Gastroesophageal sphincter (tissue), 4 donors: ENCODE results near the gene AGBL2. TPM values are rescaled to one million over a fixed set of nuclear protein-coding genes. Genes with fewer than 3 reads are reported as not detected.
"Not testable (repeated sequence)": the region's sequence is repeated elsewhere in the genome, so short reads cannot be mapped to it uniquely, and the experiment has no call there.

ENCODE experiments used
- ATAC-seq: fragments of 150-250 bp; one replicate; pipeline ENCODE4 v1.9.1; 2016; ENCODE audit warnings: mild to moderate bottlenecking, moderate library complexity
- H3K27ac ChIP-seq, 4 donors: fragments of 200-600 bp; sonication (generic) in 3 of 4; 1 replicate in 3 of 4; 2 replicates in 1 of 4; pipeline ENCODE4 v1.5.1; 2016 to 2019
- H3K27me3 ChIP-seq: fragments of 200-600 bp; sonication (generic); one replicate; pipeline ENCODE4 v1.5.1; 2019
- H3K36me3 ChIP-seq, 2 donors: fragments of 200-600 bp; sonication (generic); one replicate each; pipeline ENCODE4 v1.5.1; 2019; ENCODE audit warnings: control low read depth in 1 of 2
- H3K4me1 ChIP-seq, 3 donors: fragments of 200-600 bp; sonication (generic); 1 replicate in 2 of 3; 2 replicates in 1 of 3; pipeline ENCODE4 v1.5.1; 2016 to 2019; ENCODE audit warnings: control low read depth in 2 of 3
- H3K4me3 ChIP-seq, 2 donors: fragments of 200-600 bp; sonication (generic); one replicate each; pipeline ENCODE4 v1.5.1; 2019; ENCODE audit warnings: mild to moderate bottlenecking in 1 of 2, moderate library complexity in 1 of 2
- H3K9me3 ChIP-seq, 3 donors: fragments of 200-600 bp; sonication (generic); one replicate each; pipeline ENCODE4 v1.5.1; 2017 to 2019; ENCODE audit warnings: control low read depth in 2 of 3
- CTCF ChIP-seq, 4 experiments: fragments of 200-600 bp in 2 of 4; fragments of 450-650 bp in 2 of 4; sonication (generic) in 1 of 4; IDR thresholded peaks; one replicate each; pipeline ENCODE4 v1.5.1; 2017 to 2019; ENCODE audit warnings: antibody characterized with exemption in 4 of 4, mild to moderate bottlenecking in 2 of 4, moderate library complexity in 2 of 4
- EP300 ChIP-seq: sonication (generic); formaldehyde crosslinking; IDR thresholded peaks from one replicate; pipeline ENCODE4 v1.6.1; 2017; ENCODE audit warnings: antibody characterized with exemption, mild to moderate bottlenecking
- POLR2A ChIP-seq, 2 donors: fragments of 450-650 bp; IDR thresholded peaks; one replicate each; pipeline ENCODE4 v1.6.1; 2017; ENCODE audit warnings: antibody characterized with exemption in 2 of 2, mild to moderate bottlenecking in 2 of 2, moderate library complexity in 1 of 2
- POLR2AphosphoS5 ChIP-seq: sonication (generic); formaldehyde crosslinking; IDR thresholded peaks from one replicate; pipeline ENCODE4 v1.6.1; 2017; ENCODE audit warnings: antibody characterized with exemption
- WGBS, 2 donors: methylation state at CpG; one replicate each; pipeline ENCODE4 v1.1.5; 2018; ENCODE audit warnings: low coverage in 1 of 2; 5-methylcytosine and 5-hydroxymethylcytosine counted together
- total RNA-seq, 4 donors: library from RNA; depleted of rRNA; stranded (reverse); fragments of >200 nt; gene quantifications; one replicate each; pipeline ENCODE4 v1.1.0, GENCODE V29; 2016

The AGBL2 gene
- total RNA-seq, 4 donors from 2014 or later = 0.81 to 2.3 (median 1.2) TPM; not detected in 1

GRCh38 chr11:47645500-47645899 lies 69.7 kb downstream of the AGBL2 start:
- Histone ChIP-seq H3K4me3 (no peak overlapping the region), H3K36me3 (no peaks in the 10 kb centered on the region), H3K9me3 (no peaks in the 10 kb centered on the region), H3K27me3 (no peaks in the 10 kb centered on the region), H3K27ac (no peak overlapping the region), H3K4me1 (peaks cover 5 to 24% (median 10%) of the 10 kb centered on the region in 3 donors)
- no peak for ATAC-seq
- TF ChIP-seq POLR2A (IDR thresholded peaks at IDR 0.05) (no peak), EP300 (no peak), CTCF (IDR thresholded peaks at IDR 0.05) (no peak), POLR2AphosphoS5 (no peak)
- WGBS, 2 donors = 61 to 80% methylated on average over 2 to 6 of the region's 6 CpGs

GRCh38 chr11:47642099-47642855 lies 72.9 kb downstream of the AGBL2 start, which contains the start of gene MTCH2:
Gene MTCH2 (minus strand): TSS chr11:47642559. CDS start chr11:47642465, 94 bp downstream.
- peak within 1 kb of the TSS; percentile 75 to 91 for H3K4me3 ChIP-seq
- WGBS, 2 donors = 0% methylated on average over 1 to 10 of the region's 78 CpGs

GRCh38 chr11:47641600-47642098 lies 73.5 kb downstream of the AGBL2 start:
- WGBS, 2 donors = 1 to 3% methylated on average over 12 to 13 of the region's 14 CpGs
- Histone ChIP-seq H3K36me3 (peaks cover 0 to 28% of the 10 kb centered on the region in 2 donors), H3K27me3 (no peaks in the 10 kb centered on the region), H3K9me3 (no peaks in the 10 kb centered on the region), H3K4me3 (peak overlapping the region; percentile 75 to 91), H3K4me1 (peaks cover 5 to 41% (median 11%) of the 10 kb centered on the region in 3 donors), H3K27ac (peak overlapping the region; percentile 94 to 97 (median 94))
- ATAC-seq = no peak
- no peak for TF ChIP-seq EP300
- TF ChIP-seq CTCF (IDR thresholded peaks at IDR 0.05) = no peak
- TF ChIP-seq POLR2AphosphoS5 = no peak
- no peak for TF ChIP-seq POLR2A (IDR thresholded peaks at IDR 0.05)

More at GRCh38 chr11:47642099-47642855, 72.9 kb downstream of the AGBL2 start, which contains the start of gene MTCH2:
- ATAC-seq = peak; percentile 97
- no peaks in the 10 kb centered on the region for H3K27me3 ChIP-seq
- H3K9me3 ChIP-seq = no peaks in the 10 kb centered on the region
- H3K36me3 ChIP-seq = peaks cover 0 to 22% of the 10 kb centered on the region in 2 donors
- TF ChIP-seq CTCF (IDR thresholded peaks at IDR 0.05) (peak in 3 of 4 experiments; percentile 37 to 67 (median 50)), POLR2A (IDR thresholded peaks at IDR 0.05) (peak; percentile 70 to 82), EP300 (no peak), POLR2AphosphoS5 (peak; percentile 69)
- peaks cover 5 to 41% (median 11%) of the 10 kb centered on the region in 3 donors for H3K4me1 ChIP-seq
- peak within 1 kb of the TSS; percentile 94 to 97 (median 94) for H3K27ac ChIP-seq

GRCh38 chr11:47640506-47640905 lies 74.7 kb downstream of the AGBL2 start:
- not testable (repeated sequence) for H3K9me3 ChIP-seq, ATAC-seq, H3K27me3 ChIP-seq, H3K4me3 ChIP-seq
- H3K27ac ChIP-seq = peak overlapping the region in 1 of 4 donors; percentile 94
- H3K36me3 ChIP-seq = peaks cover 0 to 40% of the 10 kb centered on the region in 2 donors
- peaks cover 5 to 41% (median 11%) of the 10 kb centered on the region in 3 donors for H3K4me1 ChIP-seq
- WGBS, 2 donors = 74 to 78% methylated on average over 5 to 6 of the region's 6 CpGs

GRCh38 chr11:47636331-47636730 lies 78.8 kb downstream of the AGBL2 start:
- WGBS, 2 donors = 94% methylated on average over 3 of the region's 11 CpGs; no CpG with 5 or more reads in 1 of the 2 donors

More at GRCh38 chr11:47636331-47636730, 78.8 kb downstream of the AGBL2 start:
- ATAC-seq, H3K4me3 ChIP-seq, H3K27me3 ChIP-seq, H3K9me3 ChIP-seq, H3K27ac ChIP-seq: not testable (repeated sequence)
- Histone ChIP-seq H3K36me3 (peaks cover 0 to 81% of the 10 kb centered on the region in 2 donors), H3K4me1 (peaks cover 2 to 26% (median 9%) of the 10 kb centered on the region in 3 donors)
